HepG2 (cell line): ENCODE measurements around the gene YPEL3. TPM values are rescaled to one million over a fixed set of nuclear protein-coding genes. Genes with fewer than 3 reads are reported as not detected.

Experiments used
- ATAC-seq: fragments of 200-7000 bp; cut with Tn5 transposase; 3 replicates; pipeline ENCODE4 v1.9.1; 2020; ENCODE audit warnings: mild to moderate bottlenecking, moderate library complexity
- BruUV-seq: library from RNA; stranded (reverse); fragments of 400-500 nt; replicated peaks from 2 replicates; lab custom pipeline; 2021; lab: Mats Ljungman, UMichigan
- CTCF ChIA-PET: fragments of 300-600 bp; formaldehyde crosslinking; extraction: SDS; loops from one replicate; lab custom pipeline; 2021; ENCODE audit warnings: low total read pairs, inconsistent platforms, low intra/inter-chr PET ratio; lab: Yijun Ruan, JAX
- POLR2A ChIA-PET: fragments of 350-600 bp; sonication (Branson Sonifier 250); formaldehyde crosslinking; loops from one replicate; lab custom pipeline; 2020; ENCODE audit warnings: antibody characterized with exemption, inconsistent platforms; lab: Yijun Ruan, JAX
- DNase-seq: peaks from one replicate; pipeline ENCODE4 v3.0.0-alpha.2; 2015; ENCODE audit warnings: low spot score
- FAIRE-seq: peaks from 3 replicates; lab custom pipeline; 2011; peaks lifted over from hg19 to GRCh38; lab: Jason Lieb, UNC
- H2AFZ ChIP-seq: one replicate; pipeline ENCODE4 v1.6.1; 2011; ENCODE audit warnings: low read length, inconsistent platforms
- H3K27ac ChIP-seq: fragments of 300-600 bp; 3 replicates; pipeline ENCODE4 v1.8.0; 2011; ENCODE audit warnings: mixed run types, mild to moderate bottlenecking, mixed read lengths, low read length, inconsistent platforms; ENCODE audit not compliant: insufficient read depth; ENCODE audit errors: extremely low read length
- H3K27me3 ChIP-seq, 2 experiments: fragments of 200-600 bp in 1 of 2; 2 replicates in 1 of 2; 3 replicates in 1 of 2; pipeline versions ENCODE4 v1.6.0 to v1.8.0; 2011; ENCODE audit warnings: low read length in 2 of 2, mild to moderate bottlenecking in 2 of 2, moderate library complexity in 2 of 2, inconsistent platforms in 1 of 2; ENCODE audit not compliant: insufficient read depth in 2 of 2, control insufficient read depth in 1 of 2
- H3K36me3 ChIP-seq, 2 experiments: fragments of 200-600 bp in 1 of 2; replicated peaks in 1 of 2; 2 replicates in 1 of 2; 3 replicates in 1 of 2; pipeline versions ENCODE4 v1.5.1 to v1.8.0; 2011; ENCODE audit warnings: low read length in 2 of 2, inconsistent platforms in 1 of 2; ENCODE audit not compliant: insufficient read depth in 2 of 2, control insufficient read depth in 1 of 2
- H3K4me1 ChIP-seq: 2 replicates; pipeline ENCODE4 v1.5.1; 2012; ENCODE audit warnings: low read length, inconsistent platforms; ENCODE audit not compliant: insufficient read depth
- H3K4me2 ChIP-seq: 2 replicates; pipeline ENCODE4 v1.6.0; 2011; ENCODE audit warnings: low read depth, low read length, inconsistent platforms
- H3K4me3 ChIP-seq, 3 experiments: fragments of 200-600 bp in 1 of 3; sonication (generic), shearing (Covaris generic) in 1 of 3; replicated peaks in 1 of 3; 2 replicates each; pipeline ENCODE4 v1.5.1; 2011 to 2016; ENCODE audit warnings: low read length in 3 of 3, inconsistent platforms in 2 of 3, low read depth in 2 of 3, mild to moderate bottlenecking in 2 of 3, control low read depth in 1 of 3, mixed read lengths in 1 of 3; ENCODE audit not compliant: insufficient read depth in 1 of 3
- H3K79me2 ChIP-seq: one replicate; pipeline ENCODE4 v1.6.1; 2011; ENCODE audit warnings: low read length, inconsistent platforms; ENCODE audit not compliant: insufficient read depth
- H3K9ac ChIP-seq: 2 replicates; pipeline ENCODE4 v1.6.0; 2011; ENCODE audit warnings: mild to moderate bottlenecking, low read depth, low read length, inconsistent platforms; ENCODE audit not compliant: insufficient read depth
- H3K9me3 ChIP-seq: 2 replicates; pipeline ENCODE4 v1.5.1; 2012; ENCODE audit warnings: mild to moderate bottlenecking, low read length
- H4K20me1 ChIP-seq: 2 replicates; pipeline ENCODE4 v1.6.0; 2011; ENCODE audit warnings: inconsistent platforms, mild to moderate bottlenecking, low read length, moderate library complexity; ENCODE audit not compliant: insufficient read depth
- CCDC6 ChIP-seq: sonication (generic); formaldehyde crosslinking; IDR thresholded peaks from 2 replicates; pipeline ENCODE4 v1.8.1; 2022; ENCODE audit warnings: mild to moderate bottlenecking, missing genetic modification reagents, moderate library complexity
- CREM ChIP-seq, 2 experiments: sonication (generic) in 1 of 2; formaldehyde crosslinking in 1 of 2; IDR thresholded peaks; 2 replicates each; pipeline versions ENCODE4 v1.4.0 to v1.6.1; 2016 to 2020; ENCODE audit warnings: antibody characterized with exemption in 1 of 2, mild to moderate bottlenecking in 1 of 2, missing genetic modification reagents in 1 of 2
- KLF15 ChIP-seq: sonication (generic); formaldehyde crosslinking; IDR thresholded peaks from 2 replicates; pipeline ENCODE4 v1.8.1; 2023; ENCODE audit warnings: borderline replicate concordance, mild to moderate bottlenecking, inconsistent platforms, missing genetic modification reagents, mixed read lengths
- MAFG ChIP-seq: sonication (generic); formaldehyde crosslinking; IDR thresholded peaks from 2 replicates; pipeline ENCODE4 v1.5.1; 2020; ENCODE audit warnings: mild to moderate bottlenecking, missing genetic modification reagents
- PITX1 ChIP-seq: sonication (generic); formaldehyde crosslinking; IDR thresholded peaks from 2 replicates; pipeline ENCODE4 v1.5.1; 2020; ENCODE audit warnings: mild to moderate bottlenecking, missing genetic modification reagents
- TOPORS ChIP-seq: sonication (generic); formaldehyde crosslinking; IDR thresholded peaks from 2 replicates; pipeline ENCODE4 v1.8.0; 2023; ENCODE audit warnings: mild to moderate bottlenecking, missing genetic modification reagents
- ZNF180 ChIP-seq: sonication (generic); formaldehyde crosslinking; IDR thresholded peaks from 2 replicates; pipeline ENCODE4 v1.4.0; 2020; ENCODE audit warnings: low read depth, missing genetic modification reagents, borderline replicate concordance
- ZNF530 ChIP-seq: sonication (generic); formaldehyde crosslinking; IDR thresholded peaks from 2 replicates; pipeline ENCODE4 v1.5.0; 2020; ENCODE audit warnings: low read depth, mild to moderate bottlenecking, missing genetic modification reagents
- ZNF607 ChIP-seq: sonication (generic); formaldehyde crosslinking; IDR thresholded peaks from 2 replicates; pipeline ENCODE4 v1.5.1; 2020; ENCODE audit warnings: missing genetic modification reagents, mild to moderate bottlenecking, borderline replicate concordance
- ZNF737 ChIP-seq: sonication (generic); formaldehyde crosslinking; IDR thresholded peaks from 2 replicates; pipeline ENCODE4 v1.5.0; 2020; ENCODE audit warnings: missing genetic modification reagents, mild to moderate bottlenecking, borderline replicate concordance
- ZNF816 ChIP-seq: sonication (generic); formaldehyde crosslinking; IDR thresholded peaks from 2 replicates; pipeline ENCODE4 v1.8.0; 2022; ENCODE audit warnings: missing genetic modification reagents, mild to moderate bottlenecking, borderline replicate concordance
- ZNF878 ChIP-seq: sonication (generic); formaldehyde crosslinking; IDR thresholded peaks from 2 replicates; pipeline ENCODE4 v1.8.1; 2023; ENCODE audit warnings: mild to moderate bottlenecking, missing genetic modification reagents, moderate library complexity
- ZSCAN31 ChIP-seq: sonication (generic); formaldehyde crosslinking; IDR thresholded peaks from 2 replicates; pipeline ENCODE4 v1.5.0; 2020; ENCODE audit warnings: low read depth, mild to moderate bottlenecking, missing genetic modification reagents
- WGBS: methylation state at CpG from one replicate; pipeline ENCODE4 v1.1.6; 2017; ENCODE audit warnings: low lambda C conversion rate; 5-methylcytosine and 5-hydroxymethylcytosine counted together
- in situ Hi-C: cut with HindIII; loops from 2 replicates; pipeline ENCODE4 v1.10.0; 2017; ENCODE audit warnings: low pct_unique_long_range_greater_than_20kb; ENCODE audit not compliant: extremely low pct_ligation_motif_present
- intact Hi-C: fragments of 100-400 bp; cut with micrococcal nuclease; formaldehyde crosslinking; loops from one replicate; pipeline ENCODE4 v1.10.0; 2022; ENCODE audit not compliant: unreplicated experiment
- polyA plus RNA-seq, 8 experiments: library from polyadenylated mRNA; depleted of rRNA in 3 of 8; stranded (reverse) in 7 of 8; unstranded in 1 of 8; fragments of >200 nt; fragmentation: Illumina TruSeq in 4 of 8; extraction: Trizol in 4 of 8; gene quantifications; 2 replicates each; pipeline versions ENCODE4 v1.2.1 to v1.2.3, GENCODE V29; 2011 to 2016; ENCODE audit warnings: low read depth in 4 of 8, missing spikeins in 1 of 8, mixed read lengths in 1 of 8; ENCODE audit not compliant: insufficient read depth in 1 of 8
- total RNA-seq, 5 experiments: library from RNA; depleted of rRNA; stranded (reverse); fragments of >200 nt; fragmentation: Illumina TruSeq; extraction: Trizol; gene quantifications; 2 replicates each; pipeline ENCODE4 v1.2.3, GENCODE V29; 2016; ENCODE audit warnings: low read depth in 1 of 5
- TF ChIP-seq, protein P1 (sequence below): sonication (generic); formaldehyde crosslinking; IDR thresholded peaks from 2 replicates; pipeline ENCODE4 v1.5.0; 2020; ENCODE audit warnings: mild to moderate bottlenecking, missing genetic modification reagents
- TF ChIP-seq, protein P2 (sequence below): IDR thresholded peaks from 2 replicates; pipeline ENCODE4 v1.6.1; 2016; ENCODE audit warnings: mild to moderate bottlenecking, missing biosample characterization, missing genetic modification reagents
- TF ChIP-seq, protein P3 (sequence below): sonication (generic); formaldehyde crosslinking; IDR thresholded peaks from 2 replicates; pipeline ENCODE4 v1.9.0; 2021; ENCODE audit warnings: missing genetic modification reagents, borderline replicate concordance

YPEL3 gene
- total and polyA plus RNA-seq, 2 of the 13 experiments (the other 11 are each of a cell fraction or from before 2014, with no cell fraction given), result 5.4 to 47.0 TPM

DNA sequence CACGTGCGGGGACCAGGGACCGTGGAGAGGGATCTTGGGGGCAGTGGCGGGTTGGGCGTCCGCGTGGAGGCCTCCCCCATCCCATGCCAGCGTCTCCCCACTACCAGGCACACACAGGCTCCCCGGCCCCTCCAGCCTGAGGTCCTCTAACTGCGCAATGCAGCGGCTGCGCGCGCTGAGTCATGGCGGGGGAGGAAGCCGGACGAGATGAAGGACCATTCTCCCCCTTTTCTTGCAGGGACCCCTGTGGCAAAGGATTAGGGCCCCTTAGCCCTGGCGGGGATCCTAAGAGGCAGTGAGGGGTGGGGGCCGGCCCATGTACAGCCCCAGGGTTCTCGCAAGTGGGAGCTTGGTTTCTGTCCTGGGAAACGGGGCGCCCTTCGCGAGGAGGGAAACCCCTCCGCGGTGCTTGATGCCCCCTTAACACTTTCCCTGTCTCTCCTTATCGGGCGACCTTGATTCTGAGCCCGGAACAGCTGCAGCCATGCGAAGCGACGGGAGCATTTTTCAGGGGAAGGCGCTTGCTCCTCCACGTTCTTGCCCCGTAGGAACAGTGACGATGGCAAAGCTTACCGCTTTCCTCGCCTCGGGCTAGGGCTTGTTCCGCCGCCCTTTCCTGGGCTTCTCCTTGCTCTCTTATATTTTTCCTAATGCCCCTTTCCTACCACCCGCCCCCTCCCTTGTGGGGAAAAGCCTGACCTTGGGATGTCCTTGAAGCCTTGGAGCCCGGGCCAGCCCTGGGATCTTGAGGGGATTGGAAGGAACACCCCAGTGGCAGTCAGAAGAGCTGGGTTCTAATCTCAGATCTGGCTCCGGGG is 29.9 kb downstream of the YPEL3 start:
- Histone ChIP-seq H3K4me1 (peaks cover 55% of the 10 kb centered on the region), H3K27ac (peak overlapping the region; percentile 95), H3K27me3 (peaks cover 0 to 2% of the 10 kb centered on the region in 2 experiments; a peak in 1 of 5 replicates), H3K36me3 (peaks cover 33 to 48% of the 10 kb centered on the region in 2 experiments), H3K9me3 (no peaks in the 10 kb centered on the region), H2AFZ (no peak overlapping the region), H3K9ac (peak overlapping the region; percentile 90), H3K4me3 (peak overlapping the region; percentile 92 to 100 (median 95)), H3K4me2 (peak overlapping the region; percentile 99), H4K20me1 (peaks cover 56% of the 10 kb centered on the region), H3K79me2 (peaks cover 59% of the 10 kb centered on the region)
- in situ Hi-C loops, result no loop called here
- no peak for DNase-seq
- intact Hi-C loops, result loop anchor here (1.0 to 5.0 kb wide), 2 partner anchors 26 to 681 kb away; partner anchors contain the start of gene PHKG2
- 1% methylated on average over 29 of the region's 44 CpGs for WGBS
- POLR2A ChIA-PET, result interaction anchor here (0.5 to 9.1 kb wide), 42 partner anchors 9 to 808 kb away, joined by 3 to 120 read pairs (median 5); partner anchors contain the start of genes ASPHD1, CDIPT, CORO1A and FBRS
- FAIRE-seq, result no peak
- CTCF ChIA-PET, result no interaction called here
- TSS peak; percentile 60 for BruUV-seq
- peak; percentile 0 for ATAC-seq
- TF ChIP-seq MAFG, result peak; percentile 80; the same call in 1 of the 2 replicates
- peak; percentile 81; the same call in 1 of the 2 replicates for TF ChIP-seq ZNF878 (CRISPR knock-in tag)
- no peak for TF ChIP-seq TOPORS (CRISPR knock-in tag)
- TF ChIP-seq PITX1 (CRISPR knock-in tag), result 0 out of 2 replicates have a peak, but pooled peaks have one; percentile 2
- TF ChIP-seq, protein P1, sequence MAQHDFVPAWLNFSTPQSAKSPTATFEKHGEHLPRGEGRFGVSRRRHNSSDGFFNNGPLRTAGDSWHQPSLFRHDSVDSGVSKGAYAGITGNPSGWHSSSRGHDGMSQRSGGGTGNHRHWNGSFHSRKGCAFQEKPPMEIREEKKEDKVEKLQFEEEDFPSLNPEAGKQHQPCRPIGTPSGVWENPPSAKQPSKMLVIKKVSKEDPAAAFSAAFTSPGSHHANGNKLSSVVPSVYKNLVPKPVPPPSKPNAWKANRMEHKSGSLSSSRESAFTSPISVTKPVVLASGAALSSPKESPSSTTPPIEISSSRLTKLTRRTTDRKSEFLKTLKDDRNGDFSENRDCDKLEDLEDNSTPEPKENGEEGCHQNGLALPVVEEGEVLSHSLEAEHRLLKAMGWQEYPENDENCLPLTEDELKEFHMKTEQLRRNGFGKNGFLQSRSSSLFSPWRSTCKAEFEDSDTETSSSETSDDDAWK (CRISPR knock-in tag), result no peak
- TF ChIP-seq ZNF737 (CRISPR knock-in tag), result no peak; the same call in 1 of the 2 replicates
- TF ChIP-seq, protein P2, sequence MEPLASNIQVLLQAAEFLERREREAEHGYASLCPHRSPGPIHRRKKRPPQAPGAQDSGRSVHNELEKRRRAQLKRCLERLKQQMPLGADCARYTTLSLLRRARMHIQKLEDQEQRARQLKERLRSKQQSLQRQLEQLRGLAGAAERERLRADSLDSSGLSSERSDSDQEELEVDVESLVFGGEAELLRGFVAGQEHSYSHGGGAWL (CRISPR knock-in tag), result no peak
- no peak for TF ChIP-seq ZNF180 (CRISPR knock-in tag)
- TF ChIP-seq ZNF816, result no peak
- TF ChIP-seq KLF15 (CRISPR knock-in tag), result no peak
- peak; percentile 50; the same call in 1 of the 2 replicates for TF ChIP-seq CCDC6
- TF ChIP-seq, protein P3, sequence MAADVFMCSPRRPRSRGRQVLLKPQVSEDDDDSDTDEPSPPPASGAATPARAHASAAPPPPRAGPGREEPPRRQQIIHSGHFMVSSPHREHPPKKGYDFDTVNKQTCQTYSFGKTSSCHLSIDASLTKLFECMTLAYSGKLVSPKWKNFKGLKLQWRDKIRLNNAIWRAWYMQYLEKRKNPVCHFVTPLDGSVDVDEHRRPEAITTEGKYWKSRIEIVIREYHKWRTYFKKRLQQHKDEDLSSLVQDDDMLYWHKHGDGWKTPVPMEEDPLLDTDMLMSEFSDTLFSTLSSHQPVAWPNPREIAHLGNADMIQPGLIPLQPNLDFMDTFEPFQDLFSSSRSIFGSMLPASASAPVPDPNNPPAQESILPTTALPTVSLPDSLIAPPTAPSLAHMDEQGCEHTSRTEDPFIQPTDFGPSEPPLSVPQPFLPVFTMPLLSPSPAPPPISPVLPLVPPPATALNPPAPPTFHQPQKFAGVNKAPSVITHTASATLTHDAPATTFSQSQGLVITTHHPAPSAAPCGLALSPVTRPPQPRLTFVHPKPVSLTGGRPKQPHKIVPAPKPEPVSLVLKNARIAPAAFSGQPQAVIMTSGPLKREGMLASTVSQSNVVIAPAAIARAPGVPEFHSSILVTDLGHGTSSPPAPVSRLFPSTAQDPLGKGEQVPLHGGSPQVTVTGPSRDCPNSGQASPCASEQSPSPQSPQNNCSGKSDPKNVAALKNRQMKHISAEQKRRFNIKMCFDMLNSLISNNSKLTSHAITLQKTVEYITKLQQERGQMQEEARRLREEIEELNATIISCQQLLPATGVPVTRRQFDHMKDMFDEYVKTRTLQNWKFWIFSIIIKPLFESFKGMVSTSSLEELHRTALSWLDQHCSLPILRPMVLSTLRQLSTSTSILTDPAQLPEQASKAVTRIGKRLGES, result no peak
- TF ChIP-seq ZSCAN31, result peak; percentile 2; the same call in 1 of the 2 replicates
- TF ChIP-seq ZNF530 (CRISPR knock-in tag), result 0 out of 2 replicates have a peak, but pooled peaks have one; percentile 27
- TF ChIP-seq CREM (IDR thresholded peaks at IDR 0.05), result no peak
- no peak for TF ChIP-seq CREM (CRISPR knock-in tag; IDR thresholded peaks at IDR 0.05)
- no peak; the same call in 1 of the 2 replicates for TF ChIP-seq ZNF607 (CRISPR knock-in tag)
